Measurements from ENCODE around the gene B4GALNT2.

Gene B4GALNT2

DNA sequence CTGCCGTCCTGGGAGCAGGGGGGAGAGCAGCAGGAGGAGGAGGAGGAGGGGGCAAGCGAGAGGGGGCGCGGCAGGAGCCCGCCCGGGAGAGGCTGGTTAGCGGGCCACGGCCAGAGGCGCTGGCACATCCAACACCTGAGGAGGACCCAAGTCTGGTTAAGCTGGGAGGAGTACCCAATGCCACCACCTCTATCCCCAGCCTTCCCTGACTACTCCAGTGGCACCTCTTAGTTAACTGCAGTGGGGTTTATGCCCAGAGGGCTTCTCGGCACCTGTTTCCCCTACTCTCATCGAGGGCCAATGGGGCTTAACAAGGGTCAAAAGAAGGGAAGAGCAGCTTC, 92.4 kb downstream of the B4GALNT2 start:
- no peak for TF ChIP-seq POLR2A (IDR thresholded peaks at IDR 0.05; ENCODE audit: extremely low read depth, insufficient read length)
- no peak overlapping the region for H3K4me3 ChIP-seq (ENCODE audit: low read depth, low read length)
- DNase-seq (ENCODE audit: low read depth): no peak

DNA sequence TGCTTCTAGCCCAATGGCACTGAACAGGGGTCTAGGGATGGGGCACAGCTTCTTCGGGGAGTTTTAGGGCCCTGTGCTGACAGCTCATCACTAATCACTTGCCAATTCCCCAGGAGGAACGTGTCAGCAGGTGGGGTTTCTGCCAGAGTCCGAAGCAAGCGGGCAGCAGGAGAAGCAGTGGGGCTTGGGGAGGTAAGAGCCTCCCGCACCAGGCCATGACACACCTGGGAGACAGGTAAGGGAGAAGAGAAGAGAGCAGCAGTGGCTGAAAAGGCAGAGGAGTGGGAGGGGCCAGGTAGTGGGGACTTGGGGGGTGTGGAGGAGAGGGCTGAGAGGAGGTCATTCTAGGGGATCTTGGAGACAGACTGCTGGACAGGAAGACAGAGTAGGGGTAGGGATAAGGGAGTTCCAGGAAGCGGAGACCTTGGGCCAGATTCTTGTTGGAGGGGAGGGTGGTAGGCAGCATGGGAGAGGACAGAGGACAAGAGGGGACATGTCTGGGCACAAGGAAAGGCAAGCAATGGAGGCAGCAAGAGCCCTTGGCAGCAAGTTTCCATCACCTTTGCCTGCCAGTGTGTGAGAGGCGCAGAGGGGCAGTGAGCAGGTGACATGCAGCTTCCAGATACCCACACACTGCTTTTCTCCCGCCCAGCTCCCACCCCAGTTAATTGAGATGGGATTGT, 93.1 kb downstream of the B4GALNT2 start:
- DNase-seq (ENCODE audit: low read depth): no peak
- no peak overlapping the region for H3K4me3 ChIP-seq (ENCODE audit: low read depth, low read length)
- TF ChIP-seq, protein P1, sequence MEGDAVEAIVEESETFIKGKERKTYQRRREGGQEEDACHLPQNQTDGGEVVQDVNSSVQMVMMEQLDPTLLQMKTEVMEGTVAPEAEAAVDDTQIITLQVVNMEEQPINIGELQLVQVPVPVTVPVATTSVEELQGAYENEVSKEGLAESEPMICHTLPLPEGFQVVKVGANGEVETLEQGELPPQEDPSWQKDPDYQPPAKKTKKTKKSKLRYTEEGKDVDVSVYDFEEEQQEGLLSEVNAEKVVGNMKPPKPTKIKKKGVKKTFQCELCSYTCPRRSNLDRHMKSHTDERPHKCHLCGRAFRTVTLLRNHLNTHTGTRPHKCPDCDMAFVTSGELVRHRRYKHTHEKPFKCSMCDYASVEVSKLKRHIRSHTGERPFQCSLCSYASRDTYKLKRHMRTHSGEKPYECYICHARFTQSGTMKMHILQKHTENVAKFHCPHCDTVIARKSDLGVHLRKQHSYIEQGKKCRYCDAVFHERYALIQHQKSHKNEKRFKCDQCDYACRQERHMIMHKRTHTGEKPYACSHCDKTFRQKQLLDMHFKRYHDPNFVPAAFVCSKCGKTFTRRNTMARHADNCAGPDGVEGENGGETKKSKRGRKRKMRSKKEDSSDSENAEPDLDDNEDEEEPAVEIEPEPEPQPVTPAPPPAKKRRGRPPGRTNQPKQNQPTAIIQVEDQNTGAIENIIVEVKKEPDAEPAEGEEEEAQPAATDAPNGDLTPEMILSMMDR (IDR thresholded peaks at IDR 0.05; ENCODE audit: low read depth, low read length): no peak
- TF ChIP-seq, protein P2, sequence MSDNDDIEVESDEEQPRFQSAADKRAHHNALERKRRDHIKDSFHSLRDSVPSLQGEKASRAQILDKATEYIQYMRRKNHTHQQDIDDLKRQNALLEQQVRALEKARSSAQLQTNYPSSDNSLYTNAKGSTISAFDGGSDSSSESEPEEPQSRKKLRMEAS (IDR thresholded peaks at IDR 0.05; ENCODE audit: low read depth, low read length): no peak
- no peak for TF ChIP-seq MYC (IDR thresholded peaks at IDR 0.05; ENCODE audit: low read depth, low read length)
